ENCODE results near the gene CCDC54.
A peak's percentile ranks its signal among the peaks of the same experiment; 100 is the strongest.

Gene CCDC54

GRCh38 chr3:107356706-107357105, 20.5 kb upstream of the CCDC54 start:
- H3K27ac ChIP-seq (ENCODE audit: low read length, poor library complexity, severe bottlenecking) = no peak overlapping the region
- no peak overlapping the region for H3K4me3 ChIP-seq (ENCODE audit: insufficient read depth in 1 of 2, low read depth in 1 of 2, low read length in 2 of 2)
- no peak overlapping the region for H2BK12ac ChIP-seq (ENCODE audit: low read length in 2 of 2)
- WGBS = no CpG with 5 or more reads among the region's 2 CpGs
- no peak for DNase-seq
- H3K18ac ChIP-seq (ENCODE audit: low read depth in 1 of 2, low read length in 2 of 2) = no peak overlapping the region
- no peak overlapping the region for H2BK120ac ChIP-seq (ENCODE audit: low read depth, low read length)
- no peak overlapping the region for H3K4me2 ChIP-seq (ENCODE audit: low read length, poor library complexity, severe bottlenecking)
- H3K14ac ChIP-seq (ENCODE audit: low read length in 2 of 2) = no peak overlapping the region
- H3K4me1 ChIP-seq (ENCODE audit: control insufficient read depth, insufficient read depth, low read depth, low read length) = no peaks in the 10 kb centered on the region
- no peaks in the 10 kb centered on the region for H3K79me1 ChIP-seq (replicated peaks; ENCODE audit: low read length, poor library complexity, severe bottlenecking)
- no peak overlapping the region for H2BK5ac ChIP-seq (ENCODE audit: low read depth, low read length, poor library complexity, severe bottlenecking)
- H4K91ac ChIP-seq (ENCODE audit: low read length) = no peak overlapping the region
- no peak overlapping the region for H4K8ac ChIP-seq (ENCODE audit: low read length)
- H3K9me3 ChIP-seq (ENCODE audit: control insufficient read depth, low read length) = no peaks in the 10 kb centered on the region
- no peak overlapping the region for H3K9ac ChIP-seq (ENCODE audit: low read length)
- H2AK5ac ChIP-seq (ENCODE audit: low read length, severe bottlenecking) = no peak overlapping the region
- no peaks in the 10 kb centered on the region for H3K27me3 ChIP-seq (ENCODE audit: control insufficient read depth in 1 of 2, insufficient read depth in 1 of 2, low read length in 2 of 2)
- no peak overlapping the region for H3K23ac ChIP-seq (ENCODE audit: low read length in 2 of 2)
- no peaks in the 10 kb centered on the region for H3K36me3 ChIP-seq (ENCODE audit: control insufficient read depth in 1 of 2, insufficient read depth in 2 of 2, low read depth in 1 of 2, low read length in 2 of 2)
- no peak overlapping the region for H3K4ac ChIP-seq (ENCODE audit: low read depth in 1 of 2, low read length in 2 of 2)
- H2AFZ ChIP-seq (ENCODE audit: low read depth, low read length) = no peak overlapping the region
- no peak overlapping the region for H2BK15ac ChIP-seq (ENCODE audit: low read depth, poor library complexity, severe bottlenecking)

- no peak overlapping the region for H2BK5ac ChIP-seq (ENCODE audit: low read depth, low read length, poor library complexity, severe bottlenecking)
- H4K91ac ChIP-seq (ENCODE audit: low read length) = no peak overlapping the region
- H3K23ac ChIP-seq (ENCODE audit: low read length in 2 of 2) = no peak overlapping the region
- H3K9ac ChIP-seq (ENCODE audit: low read length) = no peak overlapping the region
- H3K9me3 ChIP-seq (ENCODE audit: control insufficient read depth, low read length) = no peaks in the 10 kb centered on the region
- no peaks in the 10 kb centered on the region for H3K36me3 ChIP-seq (ENCODE audit: control insufficient read depth in 1 of 2, insufficient read depth in 2 of 2, low read depth in 1 of 2, low read length in 2 of 2)
- H3K18ac ChIP-seq (ENCODE audit: low read depth in 1 of 2, low read length in 2 of 2) = no peak overlapping the region
- H3K14ac ChIP-seq (ENCODE audit: low read length in 2 of 2) = no peak overlapping the region
- H3K27ac ChIP-seq (ENCODE audit: low read length, poor library complexity, severe bottlenecking) = no peak overlapping the region
- H2BK120ac ChIP-seq (ENCODE audit: low read depth, low read length) = no peak overlapping the region
- no peaks in the 10 kb centered on the region for H3K27me3 ChIP-seq (ENCODE audit: control insufficient read depth in 1 of 2, insufficient read depth in 1 of 2, low read length in 2 of 2)
- WGBS = 89% methylated on average over 3 of the region's 3 CpGs
- no peak overlapping the region for H3K4me2 ChIP-seq (ENCODE audit: low read length, poor library complexity, severe bottlenecking)
- H2BK15ac ChIP-seq (ENCODE audit: low read depth, poor library complexity, severe bottlenecking) = no peak overlapping the region
- H2BK12ac ChIP-seq (ENCODE audit: low read length in 2 of 2) = no peak overlapping the region
- H3K79me1 ChIP-seq (replicated peaks; ENCODE audit: low read length, poor library complexity, severe bottlenecking) = no peaks in the 10 kb centered on the region
- no peaks in the 10 kb centered on the region for H3K4me1 ChIP-seq (ENCODE audit: control insufficient read depth, insufficient read depth, low read depth, low read length)
- no peak overlapping the region for H2AFZ ChIP-seq (ENCODE audit: low read depth, low read length)
- H3K4ac ChIP-seq (ENCODE audit: low read depth in 1 of 2, low read length in 2 of 2) = no peak overlapping the region
- no peak for DNase-seq
- no peak overlapping the region for H3K4me3 ChIP-seq (ENCODE audit: insufficient read depth in 1 of 2, low read depth in 1 of 2, low read length in 2 of 2)
- H2AK5ac ChIP-seq (ENCODE audit: low read length, severe bottlenecking) = no peak overlapping the region
- no peak overlapping the region for H4K8ac ChIP-seq (ENCODE audit: low read length)
Measured at GRCh38 chr3:107361633-107362032, 15.6 kb upstream of the CCDC54 start.

GRCh38 chr3:107365051-107365450, 12.2 kb upstream of the CCDC54 start:
- Histone ChIP-seq H3K14ac (ENCODE audit: low read length in 2 of 2) (no peak overlapping the region), H3K4me2 (ENCODE audit: low read length, poor library complexity, severe bottlenecking) (no peak overlapping the region), H2AK5ac (ENCODE audit: low read length, severe bottlenecking) (no peak overlapping the region), H3K4me3 (ENCODE audit: insufficient read depth in 1 of 2, low read depth in 1 of 2, low read length in 2 of 2) (no peak overlapping the region), H2BK120ac (ENCODE audit: low read depth, low read length) (no peak overlapping the region), H2BK12ac (ENCODE audit: low read length in 2 of 2) (no peak overlapping the region), H3K9me3 (ENCODE audit: control insufficient read depth, low read length) (no peaks in the 10 kb centered on the region), H2BK15ac (ENCODE audit: low read depth, poor library complexity, severe bottlenecking) (no peak overlapping the region), H3K23ac (ENCODE audit: low read length in 2 of 2) (no peak overlapping the region), H3K4ac (ENCODE audit: low read depth in 1 of 2, low read length in 2 of 2) (no peak overlapping the region), H2AFZ (ENCODE audit: low read depth, low read length) (no peak overlapping the region), H3K27ac (ENCODE audit: low read length, poor library complexity, severe bottlenecking) (no peak overlapping the region), H3K4me1 (ENCODE audit: control insufficient read depth, insufficient read depth, low read depth, low read length) (no peaks in the 10 kb centered on the region), H3K18ac (ENCODE audit: low read depth in 1 of 2, low read length in 2 of 2) (no peak overlapping the region), H2BK5ac (ENCODE audit: low read depth, low read length, poor library complexity, severe bottlenecking) (no peak overlapping the region), H4K8ac (ENCODE audit: low read length) (no peak overlapping the region), H3K36me3 (ENCODE audit: control insufficient read depth in 1 of 2, insufficient read depth in 2 of 2, low read depth in 1 of 2, low read length in 2 of 2) (no peaks in the 10 kb centered on the region), H3K9ac (ENCODE audit: low read length) (no peak overlapping the region), H3K27me3 (ENCODE audit: control insufficient read depth in 1 of 2, insufficient read depth in 1 of 2, low read length in 2 of 2) (no peaks in the 10 kb centered on the region), H4K91ac (ENCODE audit: low read length) (no peak overlapping the region), H3K79me1 (replicated peaks; ENCODE audit: low read length, poor library complexity, severe bottlenecking) (no peaks in the 10 kb centered on the region)
- WGBS = 92% methylated on average over 4 of the region's 4 CpGs
- DNase-seq = no peak

GRCh38 chr3:107366766-107367165, 10.5 kb upstream of the CCDC54 start:
- Histone ChIP-seq H3K4ac (ENCODE audit: low read depth in 1 of 2, low read length in 2 of 2) (no peak overlapping the region), H2BK120ac (ENCODE audit: low read depth, low read length) (no peak overlapping the region), H3K27me3 (ENCODE audit: control insufficient read depth in 1 of 2, insufficient read depth in 1 of 2, low read length in 2 of 2) (no peaks in the 10 kb centered on the region), H3K79me1 (replicated peaks; ENCODE audit: low read length, poor library complexity, severe bottlenecking) (no peaks in the 10 kb centered on the region), H3K23ac (ENCODE audit: low read length in 2 of 2) (peak overlapping the region in 1 of 2 experiments; percentile 14), H2BK12ac (ENCODE audit: low read length in 2 of 2) (no peak overlapping the region), H2AK5ac (ENCODE audit: low read length, severe bottlenecking) (no peak overlapping the region), H2BK15ac (ENCODE audit: low read depth, poor library complexity, severe bottlenecking) (no peak overlapping the region), H3K14ac (ENCODE audit: low read length in 2 of 2) (no peak overlapping the region), H3K36me3 (ENCODE audit: control insufficient read depth in 1 of 2, insufficient read depth in 2 of 2, low read depth in 1 of 2, low read length in 2 of 2) (no peaks in the 10 kb centered on the region), H3K27ac (ENCODE audit: low read length, poor library complexity, severe bottlenecking) (no peak overlapping the region), H4K8ac (ENCODE audit: low read length) (no peak overlapping the region), H3K9ac (ENCODE audit: low read length) (no peak overlapping the region), H3K4me1 (ENCODE audit: control insufficient read depth, insufficient read depth, low read depth, low read length) (no peaks in the 10 kb centered on the region), H3K18ac (ENCODE audit: low read depth in 1 of 2, low read length in 2 of 2) (no peak overlapping the region), H3K4me2 (ENCODE audit: low read length, poor library complexity, severe bottlenecking) (no peak overlapping the region), H2BK5ac (ENCODE audit: low read depth, low read length, poor library complexity, severe bottlenecking) (no peak overlapping the region), H3K4me3 (ENCODE audit: insufficient read depth in 1 of 2, low read depth in 1 of 2, low read length in 2 of 2) (no peak overlapping the region), H2AFZ (ENCODE audit: low read depth, low read length) (peak overlapping the region; percentile 6), H4K91ac (ENCODE audit: low read length) (no peak overlapping the region), H3K9me3 (ENCODE audit: control insufficient read depth, low read length) (no peaks in the 10 kb centered on the region)
- WGBS = 98% methylated on average over 2 of the region's 3 CpGs
- DNase-seq = no peak

Data from mesenchymal stem cell (in vitro differentiated cells and primary cell).